ENCODE data around the gene KIAA1328. TPM values are rescaled to one million over a fixed set of nuclear protein-coding genes. Genes with fewer than 3 reads are reported as not detected.

KIAA1328 gene
- total RNA-seq, 1 donor from 2014 or later: 11.5 TPM

DNA sequence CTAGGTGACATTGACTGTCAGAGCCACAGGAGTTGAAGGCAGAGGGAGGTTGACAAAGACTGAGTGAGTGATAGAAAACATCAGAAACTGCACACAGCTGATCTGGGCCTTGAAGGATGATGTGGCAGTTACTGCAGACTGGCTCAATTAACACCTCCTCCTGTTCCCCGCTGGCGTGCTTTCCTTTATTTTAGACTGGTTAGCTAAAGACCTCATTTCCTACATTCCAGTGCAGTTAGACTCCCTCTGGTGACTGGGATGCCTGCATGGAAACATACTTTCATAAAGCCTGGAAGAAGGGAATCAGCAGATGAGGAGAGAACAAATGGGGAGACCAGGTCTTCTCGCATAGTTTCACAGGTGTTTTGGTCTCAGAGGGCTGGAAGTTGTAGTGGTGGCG, 7.2 kb upstream of the KIAA1328 start:
- H3K4me2 ChIP-seq: no peak overlapping the region
- H3K27ac ChIP-seq: no peak overlapping the region
- H3K9ac ChIP-seq: no peak overlapping the region
- no peaks in the 10 kb centered on the region for H3F3A ChIP-seq (ENCODE audit: low read depth)
- H3K4me3 ChIP-seq: no peak overlapping the region
- DNase-seq (ENCODE audit: low spot score): no peak
- Mint-ChIP-seq H3K36me3 (peaks cover 42% of the 10 kb centered on the region), H3K4me1 (no peaks in the 10 kb centered on the region), H3K4me3 (no peak overlapping the region), H3K27ac (no peak overlapping the region), H3K27me3 (ENCODE audit: insufficient read depth, low read depth) (no peaks in the 10 kb centered on the region), H3K9me3 (peaks cover 17% of the 10 kb centered on the region)
- peaks cover 21% of the 10 kb centered on the region for H4K20me1 ChIP-seq (ENCODE audit: low read depth)
- H3K79me2 ChIP-seq (ENCODE audit: low read depth): peaks cover 44% of the 10 kb centered on the region
- H3K9me3 ChIP-seq (ENCODE audit: low read depth): no peaks in the 10 kb centered on the region
- TF ChIP-seq, protein P1, sequence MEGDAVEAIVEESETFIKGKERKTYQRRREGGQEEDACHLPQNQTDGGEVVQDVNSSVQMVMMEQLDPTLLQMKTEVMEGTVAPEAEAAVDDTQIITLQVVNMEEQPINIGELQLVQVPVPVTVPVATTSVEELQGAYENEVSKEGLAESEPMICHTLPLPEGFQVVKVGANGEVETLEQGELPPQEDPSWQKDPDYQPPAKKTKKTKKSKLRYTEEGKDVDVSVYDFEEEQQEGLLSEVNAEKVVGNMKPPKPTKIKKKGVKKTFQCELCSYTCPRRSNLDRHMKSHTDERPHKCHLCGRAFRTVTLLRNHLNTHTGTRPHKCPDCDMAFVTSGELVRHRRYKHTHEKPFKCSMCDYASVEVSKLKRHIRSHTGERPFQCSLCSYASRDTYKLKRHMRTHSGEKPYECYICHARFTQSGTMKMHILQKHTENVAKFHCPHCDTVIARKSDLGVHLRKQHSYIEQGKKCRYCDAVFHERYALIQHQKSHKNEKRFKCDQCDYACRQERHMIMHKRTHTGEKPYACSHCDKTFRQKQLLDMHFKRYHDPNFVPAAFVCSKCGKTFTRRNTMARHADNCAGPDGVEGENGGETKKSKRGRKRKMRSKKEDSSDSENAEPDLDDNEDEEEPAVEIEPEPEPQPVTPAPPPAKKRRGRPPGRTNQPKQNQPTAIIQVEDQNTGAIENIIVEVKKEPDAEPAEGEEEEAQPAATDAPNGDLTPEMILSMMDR (IDR thresholded peaks at IDR 0.05): no peak
- TF ChIP-seq EZH2 (IDR thresholded peaks at IDR 0.05) (no peak), EZH2phosphoT487 (IDR thresholded peaks at IDR 0.05) (no peak)
- no peaks in the 10 kb centered on the region for H3K4me1 ChIP-seq
- no peaks in the 10 kb centered on the region for H3K27me3 ChIP-seq
- H2AFZ ChIP-seq (replicated peaks): no peak overlapping the region
- peaks cover 4% of the 10 kb centered on the region for H3K36me3 ChIP-seq

DNA sequence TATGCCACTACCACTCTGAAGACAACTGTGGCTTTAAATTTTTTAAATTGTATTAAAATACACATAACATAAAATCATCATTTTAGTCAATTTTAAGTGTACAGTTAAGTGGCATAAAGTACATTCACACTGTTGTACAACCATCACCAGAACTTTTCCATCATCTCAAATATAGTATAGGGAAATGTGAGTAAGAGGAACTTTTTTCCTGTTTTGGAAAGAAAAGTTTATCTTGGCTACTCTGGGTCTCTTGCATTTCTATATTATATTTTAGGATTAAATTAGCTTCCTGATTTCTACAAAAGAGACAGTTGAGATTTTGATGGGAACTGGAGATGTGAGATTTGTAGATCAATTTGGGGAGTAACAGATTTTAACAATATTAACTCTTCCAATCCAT, 3.4 kb upstream of the KIAA1328 start:
- H3K4me2 ChIP-seq: no peak overlapping the region
- Mint-ChIP-seq H3K9me3 (peaks cover 17% of the 10 kb centered on the region), H3K27ac (no peak overlapping the region), H3K36me3 (peaks cover 31% of the 10 kb centered on the region), H3K4me3 (no peak overlapping the region), H3K27me3 (ENCODE audit: insufficient read depth, low read depth) (peaks cover 2% of the 10 kb centered on the region), H3K4me1 (peaks cover 19% of the 10 kb centered on the region)
- H3K36me3 ChIP-seq: peaks cover 4% of the 10 kb centered on the region
- H3K4me1 ChIP-seq: peaks cover 3% of the 10 kb centered on the region
- H2AFZ ChIP-seq (replicated peaks): no peak overlapping the region
- DNase-seq (ENCODE audit: low spot score): no peak
- no peak overlapping the region for H3K9ac ChIP-seq
- no peaks in the 10 kb centered on the region for H3K27me3 ChIP-seq
- peaks cover 11% of the 10 kb centered on the region for H4K20me1 ChIP-seq (ENCODE audit: low read depth)
- peaks cover 63% of the 10 kb centered on the region for H3K79me2 ChIP-seq (ENCODE audit: low read depth)
- no peak overlapping the region for H3K4me3 ChIP-seq
- H3F3A ChIP-seq (ENCODE audit: low read depth): peaks cover 23% of the 10 kb centered on the region
- no peaks in the 10 kb centered on the region for H3K9me3 ChIP-seq (ENCODE audit: low read depth)
- TF ChIP-seq EZH2 (IDR thresholded peaks at IDR 0.05) (no peak), EZH2phosphoT487 (IDR thresholded peaks at IDR 0.05) (no peak)
- TF ChIP-seq, protein P1 (IDR thresholded peaks at IDR 0.05): no peak
- H3K27ac ChIP-seq: no peak overlapping the region

DNA sequence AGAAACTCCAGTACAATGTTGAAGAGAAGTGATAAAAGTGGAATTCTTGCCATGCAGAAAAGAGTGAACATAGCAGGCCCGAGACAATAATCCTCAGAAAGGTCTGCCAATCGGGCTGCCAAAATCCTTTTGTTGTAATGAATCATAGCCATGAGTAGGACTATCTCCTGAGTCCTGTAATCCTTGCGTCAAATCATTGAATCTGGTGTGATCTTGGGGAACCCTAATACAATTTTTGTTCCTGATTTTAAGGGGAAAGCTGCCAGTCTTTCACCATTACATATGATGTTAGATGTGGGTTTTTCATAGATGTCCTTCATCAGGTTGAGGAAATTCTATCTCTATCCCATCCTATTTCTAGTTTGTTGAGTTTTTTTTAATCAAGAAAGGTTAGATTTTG, 2.4 kb upstream of the KIAA1328 start:
- peaks cover 27% of the 10 kb centered on the region for H3K4me1 Mint-ChIP-seq
- TF ChIP-seq EZH2phosphoT487 (IDR thresholded peaks at IDR 0.05) (no peak), EZH2 (IDR thresholded peaks at IDR 0.05) (no peak)
- TF ChIP-seq, protein P1 (IDR thresholded peaks at IDR 0.05): no peak
- H3F3A ChIP-seq (ENCODE audit: low read depth): peaks cover 23% of the 10 kb centered on the region
- H3K36me3 ChIP-seq: peaks cover 4% of the 10 kb centered on the region
- H2AFZ ChIP-seq (replicated peaks): no peak overlapping the region
- H3K27ac ChIP-seq: no peak overlapping the region
- H3K4me2 ChIP-seq: no peak overlapping the region
- H3K27me3 Mint-ChIP-seq (ENCODE audit: insufficient read depth, low read depth): peaks cover 2% of the 10 kb centered on the region
- H3K4me3 Mint-ChIP-seq: peak overlapping the region; percentile 7
- DNase-seq (ENCODE audit: low spot score): no peak
- H3K27me3 ChIP-seq: no peaks in the 10 kb centered on the region
- H3K27ac Mint-ChIP-seq: no peak overlapping the region
- no peak overlapping the region for H3K9ac ChIP-seq
- H3K4me1 ChIP-seq: peaks cover 3% of the 10 kb centered on the region
- H3K79me2 ChIP-seq (ENCODE audit: low read depth): peaks cover 64% of the 10 kb centered on the region
- H3K36me3 Mint-ChIP-seq: peaks cover 29% of the 10 kb centered on the region
- H3K9me3 ChIP-seq (ENCODE audit: low read depth): no peaks in the 10 kb centered on the region
- H4K20me1 ChIP-seq (ENCODE audit: low read depth): peaks cover 1% of the 10 kb centered on the region
- no peak overlapping the region for H3K4me3 ChIP-seq
- peaks cover 17% of the 10 kb centered on the region for H3K9me3 Mint-ChIP-seq

Measured in neural progenitor cell (in vitro differentiated cells).